Measurements from ENCODE around the gene ATF6.

ATF6 gene

GRCh38 chr1:161838362-161838761 lies 72.2 kb downstream of the ATF6 start:
- DNase-seq, result no peak

- no peak for DNase-seq
Observed at GRCh38 chr1:161838885-161839284, 72.8 kb downstream of the ATF6 start.

- DNase-seq, result no peak
Observed at GRCh38 chr1:161839591-161839990, 73.5 kb downstream of the ATF6 start.

- no peak for DNase-seq
Observed at GRCh38 chr1:161840363-161840762, 74.2 kb downstream of the ATF6 start.

- DNase-seq, result no peak
Observed at GRCh38 chr1:161843156-161843555, 77.0 kb downstream of the ATF6 start.

GRCh38 chr1:161844696-161845095 lies 78.6 kb downstream of the ATF6 start:
- DNase-seq, result no peak

GRCh38 chr1:161848676-161849075 lies 82.6 kb downstream of the ATF6 start:
- DNase-seq, result no peak

- DNase-seq, result no peak
Observed at GRCh38 chr1:161849518-161849917, 83.4 kb downstream of the ATF6 start.

GRCh38 chr1:161855260-161855659 lies 89.1 kb downstream of the ATF6 start:
- DNase-seq, result no peak

GRCh38 chr1:161858271-161858670 lies 92.2 kb downstream of the ATF6 start:
- no peak for DNase-seq

- no peak for DNase-seq
Observed at GRCh38 chr1:161863549-161863948, 97.4 kb downstream of the ATF6 start.

GRCh38 chr1:161864577-161864976 lies 98.5 kb downstream of the ATF6 start:
- no peak for DNase-seq

- no peak for DNase-seq
Observed at GRCh38 chr1:161866241-161866640, 100.1 kb downstream of the ATF6 start.

- no peak for DNase-seq
Observed at GRCh38 chr1:161868832-161869231, 102.7 kb downstream of the ATF6 start.

GRCh38 chr1:161869291-161869690 lies 103.2 kb downstream of the ATF6 start:
- DNase-seq, result no peak

GRCh38 chr1:161872506-161872905 lies 106.4 kb downstream of the ATF6 start:
- DNase-seq, result no peak

- no peak for DNase-seq
Observed at GRCh38 chr1:161879261-161879660, 113.1 kb downstream of the ATF6 start.

- DNase-seq, result no peak
Observed at GRCh38 chr1:161884475-161884874, 118.4 kb downstream of the ATF6 start.

GRCh38 chr1:161885003-161885402 lies 118.9 kb downstream of the ATF6 start:
- DNase-seq, result no peak

GRCh38 chr1:161885759-161886158 lies 119.6 kb downstream of the ATF6 start:
- no peak for DNase-seq

- no peak for DNase-seq
Observed at GRCh38 chr1:161886589-161886988, 120.5 kb downstream of the ATF6 start.

- DNase-seq, result no peak
Observed at GRCh38 chr1:161887730-161888287, 121.7 kb downstream of the ATF6 start.

- no peak for DNase-seq
Observed at GRCh38 chr1:161890574-161890973, 124.5 kb downstream of the ATF6 start.

GRCh38 chr1:161899091-161899490 lies 133.0 kb downstream of the ATF6 start:
- no peak for DNase-seq

- DNase-seq, result no peak
Observed at GRCh38 chr1:161900160-161900559, 134.0 kb downstream of the ATF6 start.

GRCh38 chr1:161902182-161902581 lies 136.1 kb downstream of the ATF6 start:
- DNase-seq, result no peak
